ENCODE data around the gene HMHB1. TPM values are rescaled to one million over a fixed set of nuclear protein-coding genes. Genes with fewer than 3 reads are reported as not detected.

HMHB1 gene
- total and polyA plus RNA-seq, 7 donors = not detected

DNA sequence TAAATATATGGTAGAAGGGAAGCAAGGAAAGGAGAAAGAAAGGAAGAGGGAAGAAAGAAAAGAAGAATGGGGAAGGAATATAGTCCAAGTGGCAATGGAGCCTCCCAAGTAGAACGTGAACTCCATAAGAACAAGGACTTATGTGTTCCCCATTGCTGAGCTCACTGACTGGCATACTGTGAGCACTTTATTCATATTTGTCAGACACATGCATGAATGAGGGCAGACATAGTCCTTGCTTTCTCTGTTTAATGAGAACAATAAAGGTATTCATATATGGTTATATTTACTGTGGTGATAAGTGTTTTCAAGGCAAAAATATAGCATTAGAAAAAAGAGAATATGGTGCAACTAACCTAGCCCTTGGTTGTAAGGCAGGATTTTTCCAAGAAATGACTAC, 23.6 kb upstream of the HMHB1 start:
- ATAC-seq (no peak), DNase-seq (no peak)
- TF ChIP-seq CTCF (IDR thresholded peaks at IDR 0.05) = no peak
- Histone ChIP-seq H3K36me3 (ENCODE audit: insufficient read depth in 1 of 2, low read depth in 1 of 2) (no peaks in the 10 kb centered on the region), H3K9me3 (no peaks in the 10 kb centered on the region), H3K27ac (no peak overlapping the region), H3K27me3 (ENCODE audit: insufficient read depth in 3 of 3, low read length in 2 of 3) (no peaks in the 10 kb centered on the region), H3K4me3 (no peak overlapping the region), H3K4me1 (no peaks in the 10 kb centered on the region)
- 77 to 85% (median 83%) methylated on average over 1 of the region's 1 CpG for WGBS, 3 donors
- intact Hi-C loops (cut with DNase I) = no loop called here

- TF ChIP-seq CTCF (IDR thresholded peaks at IDR 0.05) = no peak
- no peaks in the 10 kb centered on the region for H3K27me3 ChIP-seq (ENCODE audit: insufficient read depth in 3 of 3, low read length in 2 of 3)
- H3K36me3 ChIP-seq (ENCODE audit: insufficient read depth in 1 of 2, low read depth in 1 of 2) = no peaks in the 10 kb centered on the region
- no peak overlapping the region for H3K27ac ChIP-seq
- H3K9me3 ChIP-seq = no peaks in the 10 kb centered on the region
- no peak overlapping the region for H3K4me3 ChIP-seq
- ATAC-seq = no peak
- WGBS, 3 donors = 89 to 93% (median 91%) methylated on average over 2 of the region's 2 CpGs
- no peaks in the 10 kb centered on the region for H3K4me1 ChIP-seq
- intact Hi-C loops (cut with DNase I) = no loop called here
- no peak for DNase-seq
Observed at GRCh38 chr5:143790457-143791112, 21.4 kb upstream of the HMHB1 start.

DNA sequence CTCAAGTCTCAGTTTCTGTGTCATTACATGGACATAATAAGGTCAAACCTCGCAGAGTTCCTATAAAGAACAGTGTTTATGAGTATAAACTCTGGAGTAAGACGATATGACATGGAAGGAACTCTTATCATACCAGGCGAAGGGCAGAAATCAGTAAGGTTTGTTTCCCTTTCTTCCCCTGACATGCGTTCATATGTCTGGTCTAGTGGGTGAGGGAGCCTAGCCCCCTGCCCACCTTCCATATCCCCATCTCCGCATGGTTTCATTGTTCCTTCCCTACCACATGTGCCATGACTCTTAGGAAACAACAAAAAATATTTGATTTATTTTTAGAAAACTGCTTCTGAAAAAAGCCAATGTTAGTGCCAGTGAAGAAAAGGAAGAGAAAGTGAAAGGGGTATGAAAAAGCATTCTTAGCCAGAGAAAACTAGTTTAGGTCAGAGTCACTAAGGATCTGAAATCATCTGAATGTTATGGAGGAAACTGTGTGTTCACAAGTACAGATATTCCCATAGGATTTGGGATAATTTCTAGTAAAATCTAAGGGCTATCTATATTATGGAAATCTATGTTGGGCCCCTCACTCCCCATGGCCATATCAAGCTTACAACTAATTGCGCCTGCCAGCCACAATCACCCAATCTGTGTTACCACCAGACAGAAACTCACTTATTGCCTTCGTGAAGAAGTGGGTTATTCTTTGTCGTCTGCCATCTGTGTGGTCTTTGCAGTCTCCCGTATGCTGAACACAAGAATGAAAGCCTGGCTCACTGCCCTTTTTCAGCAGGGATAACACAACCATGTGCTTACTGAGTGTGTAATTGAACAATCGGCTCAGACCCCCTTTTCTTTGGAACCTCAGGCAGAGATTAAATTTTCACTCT, 19.9 kb upstream of the HMHB1 start:
- Histone ChIP-seq H3K36me3 (ENCODE audit: insufficient read depth in 1 of 2, low read depth in 1 of 2) (no peaks in the 10 kb centered on the region), H3K9me3 (no peaks in the 10 kb centered on the region), H3K27ac (no peak overlapping the region), H3K27me3 (ENCODE audit: insufficient read depth in 3 of 3, low read length in 2 of 3) (no peaks in the 10 kb centered on the region), H3K4me3 (no peak overlapping the region), H3K4me1 (no peaks in the 10 kb centered on the region)
- TF ChIP-seq CTCF (IDR thresholded peaks at IDR 0.05) = no peak
- WGBS, 3 donors = 54 to 73% (median 55%) methylated on average over 10 of the region's 10 CpGs
- ATAC-seq = no peak
- no peak for DNase-seq
- intact Hi-C loops (cut with DNase I) = no loop called here

GRCh38 chr5:143793249-143793648, 18.7 kb upstream of the HMHB1 start:
- 83 to 90% (median 85%) methylated on average over 2 of the region's 2 CpGs for WGBS, 3 donors

More at GRCh38 chr5:143793249-143793648, 18.7 kb upstream of the HMHB1 start:
- DNase-seq (no peak), ATAC-seq (no peak)
- intact Hi-C loops (cut with DNase I) = no loop called here
- Histone ChIP-seq H3K4me1 (no peaks in the 10 kb centered on the region), H3K27me3 (ENCODE audit: insufficient read depth in 3 of 3, low read length in 2 of 3) (no peaks in the 10 kb centered on the region), H3K36me3 (ENCODE audit: insufficient read depth in 1 of 2, low read depth in 1 of 2) (no peaks in the 10 kb centered on the region), H3K4me3 (no peak overlapping the region), H3K9me3 (no peaks in the 10 kb centered on the region), H3K27ac (no peak overlapping the region)
- TF ChIP-seq CTCF (IDR thresholded peaks at IDR 0.05) = no peak

Measured in psoas muscle (tissue), 8 donors.